ENCODE measurements around the gene FCER2. TPM values are rescaled to one million over a fixed set of nuclear protein-coding genes. Genes with fewer than 3 reads are reported as not detected.

FCER2 gene
- total RNA-seq, 1 experiment from 2014 or later = 0.15 TPM

- Histone ChIP-seq H3K9me3 (ENCODE audit: control insufficient read depth, insufficient read depth, low read depth, low read length) (no peaks in the 10 kb centered on the region), H3K4me1 (ENCODE audit: control insufficient read depth, insufficient read depth, low read length) (no peaks in the 10 kb centered on the region), H3K27me3 (ENCODE audit: control insufficient read depth, insufficient read depth, low read length) (no peaks in the 10 kb centered on the region), H3K27ac (ENCODE audit: low read length) (no peak overlapping the region), H3K36me3 (ENCODE audit: control insufficient read depth, insufficient read depth, low read length) (no peaks in the 10 kb centered on the region), H3K4me3 (ENCODE audit: low read depth in 2 of 2, low read length in 2 of 2) (no peak overlapping the region)
- TF ChIP-seq POLR2AphosphoS5 (IDR thresholded peaks at IDR 0.05; ENCODE audit: low read depth, low read length) = no peak
- no peak for TF ChIP-seq TCF7L2 (IDR thresholded peaks at IDR 0.05; ENCODE audit: low read depth, low read length)
- TF ChIP-seq REST (IDR thresholded peaks at IDR 0.05; ENCODE audit: insufficient read depth in 1 of 2, low read depth in 2 of 2, low read length in 1 of 2) = no peak
- TF ChIP-seq SIN3A (IDR thresholded peaks at IDR 0.05; ENCODE audit: borderline replicate concordance, insufficient read depth, low read depth, low read length) = no peak
- no peak for TF ChIP-seq CTCF (IDR thresholded peaks at IDR 0.05)
- intact Hi-C loops (cut with micrococcal nuclease; ENCODE audit: unreplicated experiment) = no loop called here
- POLR2A ChIA-PET = no interaction called here
- in situ Hi-C loops (cut with HindIII; ENCODE audit: low pct_unique_long_range_greater_than_20kb, low sequenced_read_pairs) = no loop called here
- CTCF ChIA-PET = no interaction called here
- DNase-seq (ENCODE audit: low read depth, low spot score) = no peak
- ATAC-seq = no peak
- BruUV-seq (replicated peaks) = no TSS peak
Measured at GRCh38 chr19:7720351-7720750, 18.4 kb upstream of the FCER2 start.

GRCh38 chr19:7718668-7719067 is 16.7 kb upstream of the FCER2 start:
- Histone ChIP-seq H3K36me3 (ENCODE audit: control insufficient read depth, insufficient read depth, low read length) (no peaks in the 10 kb centered on the region), H3K9me3 (ENCODE audit: control insufficient read depth, insufficient read depth, low read depth, low read length) (no peaks in the 10 kb centered on the region), H3K27me3 (ENCODE audit: control insufficient read depth, insufficient read depth, low read length) (no peaks in the 10 kb centered on the region), H3K27ac (ENCODE audit: low read length) (no peak overlapping the region), H3K4me1 (ENCODE audit: control insufficient read depth, insufficient read depth, low read length) (no peaks in the 10 kb centered on the region), H3K4me3 (ENCODE audit: low read depth in 2 of 2, low read length in 2 of 2) (no peak overlapping the region)
- no peak for ATAC-seq
- intact Hi-C loops (cut with micrococcal nuclease; ENCODE audit: unreplicated experiment) = no loop called here
- in situ Hi-C loops (cut with HindIII; ENCODE audit: low pct_unique_long_range_greater_than_20kb, low sequenced_read_pairs) = no loop called here
- no peak for DNase-seq (ENCODE audit: low read depth, low spot score)
- ChIA-PET POLR2A (no interaction called here), CTCF (no interaction called here)
- TF ChIP-seq POLR2AphosphoS5 (IDR thresholded peaks at IDR 0.05; ENCODE audit: low read depth, low read length) = no peak
- no TSS peak for BruUV-seq (replicated peaks)

DNA sequence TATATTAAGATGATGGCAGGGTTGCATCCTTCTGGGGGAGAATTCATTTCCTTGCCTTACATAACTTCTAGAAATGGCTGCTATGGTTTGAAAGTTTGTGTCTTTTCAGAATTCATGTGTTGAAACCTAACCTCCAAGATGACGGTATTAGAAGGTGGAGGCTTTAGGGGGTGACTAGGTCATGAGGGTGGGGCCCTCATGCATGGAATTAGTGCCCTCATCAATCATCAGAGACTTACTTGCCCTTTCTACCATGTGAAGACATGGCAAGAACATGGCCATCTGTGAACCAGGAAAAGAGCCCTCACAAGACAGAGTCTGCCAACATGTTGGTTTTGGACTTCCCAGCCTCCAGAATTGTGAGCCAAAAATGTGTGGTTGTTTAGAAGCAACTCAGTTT is 14.8 kb upstream of the FCER2 start:
- BruUV-seq (replicated peaks) = no TSS peak
- H3K9me3 ChIP-seq (ENCODE audit: control insufficient read depth, insufficient read depth, low read depth, low read length) = no peaks in the 10 kb centered on the region
- ATAC-seq (no peak), DNase-seq (ENCODE audit: low read depth, low spot score) (no peak)
- no peaks in the 10 kb centered on the region for H3K4me1 ChIP-seq (ENCODE audit: control insufficient read depth, insufficient read depth, low read length)
- H3K36me3 ChIP-seq (ENCODE audit: control insufficient read depth, insufficient read depth, low read length) = no peaks in the 10 kb centered on the region
- POLR2A ChIA-PET = no interaction called here
- H3K27ac ChIP-seq (ENCODE audit: low read length) = no peak overlapping the region
- no peaks in the 10 kb centered on the region for H3K27me3 ChIP-seq (ENCODE audit: control insufficient read depth, insufficient read depth, low read length)
- in situ Hi-C loops (cut with HindIII; ENCODE audit: low pct_unique_long_range_greater_than_20kb, low sequenced_read_pairs) = no loop called here
- H3K4me3 ChIP-seq (ENCODE audit: low read depth in 2 of 2, low read length in 2 of 2) = no peak overlapping the region
- CTCF ChIA-PET = no interaction called here
- TF ChIP-seq POLR2AphosphoS5 (IDR thresholded peaks at IDR 0.05; ENCODE audit: low read depth, low read length) (no peak), REST (IDR thresholded peaks at IDR 0.05; ENCODE audit: insufficient read depth in 1 of 2, low read depth in 2 of 2, low read length in 1 of 2) (no peak), CTCF (IDR thresholded peaks at IDR 0.05) (no peak), TCF7L2 (IDR thresholded peaks at IDR 0.05; ENCODE audit: low read depth, low read length) (no peak), SIN3A (IDR thresholded peaks at IDR 0.05; ENCODE audit: borderline replicate concordance, insufficient read depth, low read depth, low read length) (no peak)
- intact Hi-C loops (cut with micrococcal nuclease; ENCODE audit: unreplicated experiment) = no loop called here
